Measurements from ENCODE around the gene FBXO2. TPM values are rescaled to one million over a fixed set of nuclear protein-coding genes. Genes with fewer than 3 reads are reported as not detected.
A peak's percentile ranks its signal among the peaks of the same experiment; 100 is the strongest.
"Not testable (repeated sequence)": the region's sequence is repeated elsewhere in the genome, so short reads cannot be mapped to it uniquely, and the experiment has no call there.

The FBXO2 gene
- total RNA-seq, 1 experiment from 2014 or later, result 1.4 TPM

- no peak for DNase-seq (ENCODE audit: low read depth)
These were observed 24.8 kb downstream of the FBXO2 start for GRCh38 chr1:11629184-11630016.

GRCh38 chr1:11628767-11629166, 25.5 kb downstream of the FBXO2 start:
- DNase-seq (ENCODE audit: low read depth), result no peak

- no peak for DNase-seq (ENCODE audit: low read depth)
These were observed 27.7 kb downstream of the FBXO2 start for GRCh38 chr1:11626551-11626950.

- no peak for DNase-seq (ENCODE audit: low read depth)
These were observed 30.5 kb downstream of the FBXO2 start for GRCh38 chr1:11623702-11624101.

GRCh38 chr1:11622398-11622797, 31.8 kb downstream of the FBXO2 start:
- no peak for DNase-seq (ENCODE audit: low read depth)

GRCh38 chr1:11620924-11621323, 33.3 kb downstream of the FBXO2 start:
- no peak for DNase-seq (ENCODE audit: low read depth)

- no peak for DNase-seq (ENCODE audit: low read depth)
These were observed 33.8 kb downstream of the FBXO2 start for GRCh38 chr1:11620405-11620804.

GRCh38 chr1:11617741-11618140, 36.5 kb downstream of the FBXO2 start:
- no peak for DNase-seq (ENCODE audit: low read depth)

GRCh38 chr1:11617314-11617713, 36.9 kb downstream of the FBXO2 start:
- DNase-seq (ENCODE audit: low read depth), result no peak

- no peak for DNase-seq (ENCODE audit: low read depth)
These were observed 37.5 kb downstream of the FBXO2 start for GRCh38 chr1:11616766-11617165.

- DNase-seq (ENCODE audit: low read depth), result peak; percentile 27
These were observed 39.1 kb downstream of the FBXO2 start for GRCh38 chr1:11615090-11615489.

GRCh38 chr1:11613347-11613746, 40.9 kb downstream of the FBXO2 start:
- no peak for DNase-seq (ENCODE audit: low read depth)

GRCh38 chr1:11611638-11612327, 42.4 kb downstream of the FBXO2 start:
- no peak for DNase-seq (ENCODE audit: low read depth)

- no peak for DNase-seq (ENCODE audit: low read depth)
These were observed 43.5 kb downstream of the FBXO2 start for GRCh38 chr1:11610629-11611180.

- DNase-seq (ENCODE audit: low read depth), result not testable (repeated sequence)
These were observed 44.9 kb downstream of the FBXO2 start for GRCh38 chr1:11609378-11609777.

- not testable (repeated sequence) for DNase-seq (ENCODE audit: low read depth)
These were observed 45.6 kb downstream of the FBXO2 start for GRCh38 chr1:11608596-11609130.

- DNase-seq (ENCODE audit: low read depth), result no peak
These were observed 47.5 kb downstream of the FBXO2 start for GRCh38 chr1:11606775-11607174.

- DNase-seq (ENCODE audit: low read depth), result no peak
These were observed 51.2 kb downstream of the FBXO2 start for GRCh38 chr1:11602981-11603380.

- DNase-seq (ENCODE audit: low read depth), result no peak
These were observed 51.8 kb downstream of the FBXO2 start for GRCh38 chr1:11602424-11602823.

GRCh38 chr1:11600836-11601235, 53.4 kb downstream of the FBXO2 start:
- DNase-seq (ENCODE audit: low read depth), result no peak

GRCh38 chr1:11599891-11600576, 54.2 kb downstream of the FBXO2 start:
- no peak for DNase-seq (ENCODE audit: low read depth)

- DNase-seq (ENCODE audit: low read depth), result peak; percentile 35
These were observed 55.8 kb downstream of the FBXO2 start for GRCh38 chr1:11598461-11598860.
